Activated T-cell treated with anti-CD3 and anti-CD28 coated beads for 4 hours (primary cell): ENCODE results near the gene KCTD1.
"Not testable (repeated sequence)": the region's sequence is repeated elsewhere in the genome, so short reads cannot be mapped to it uniquely, and the experiment has no call there.

Experiments used
- DNase-seq: peaks from one replicate; pipeline ENCODE4 v3.0.0-alpha.2; 2020

The KCTD1 gene

GRCh38 chr18:26455639-26456038, 92.7 kb downstream of the KCTD1 start:
- DNase-seq, result no peak

- DNase-seq, result no peak
These were observed 93.7 kb downstream of the KCTD1 start for GRCh38 chr18:26454616-26455015.

- no peak for DNase-seq
These were observed 94.2 kb downstream of the KCTD1 start for GRCh38 chr18:26454192-26454591.

GRCh38 chr18:26453386-26453901, 94.9 kb downstream of the KCTD1 start:
- DNase-seq, result no peak

GRCh38 chr18:26450989-26451682, 97.2 kb downstream of the KCTD1 start:
- DNase-seq, result no peak

- DNase-seq, result no peak
These were observed 99.6 kb downstream of the KCTD1 start for GRCh38 chr18:26448714-26449159.

GRCh38 chr18:26443853-26444252, 104.5 kb downstream of the KCTD1 start:
- DNase-seq, result no peak

GRCh38 chr18:26442126-26442525, 106.2 kb downstream of the KCTD1 start:
- no peak for DNase-seq

- DNase-seq, result no peak
These were observed 107.7 kb downstream of the KCTD1 start for GRCh38 chr18:26440644-26441043.

GRCh38 chr18:26439537-26439936, 108.8 kb downstream of the KCTD1 start:
- no peak for DNase-seq

- DNase-seq, result no peak
These were observed 109.4 kb downstream of the KCTD1 start for GRCh38 chr18:26438980-26439379.

GRCh38 chr18:26437634-26438033, 110.7 kb downstream of the KCTD1 start:
- not testable (repeated sequence) for DNase-seq

GRCh38 chr18:26436176-26437051, 111.9 kb downstream of the KCTD1 start:
- no peak for DNase-seq

GRCh38 chr18:26435415-26436095, 112.8 kb downstream of the KCTD1 start:
- DNase-seq, result no peak

GRCh38 chr18:26434887-26435286, 113.5 kb downstream of the KCTD1 start:
- no peak for DNase-seq

GRCh38 chr18:26432651-26433424, 115.5 kb downstream of the KCTD1 start:
- no peak for DNase-seq

- no peak for DNase-seq
These were observed 118.7 kb downstream of the KCTD1 start for GRCh38 chr18:26429535-26430226.

GRCh38 chr18:26425148-26425531, 123.2 kb downstream of the KCTD1 start:
- DNase-seq, result no peak

GRCh38 chr18:26424428-26425147, 123.8 kb downstream of the KCTD1 start:
- no peak for DNase-seq

- DNase-seq, result no peak
These were observed 125.7 kb downstream of the KCTD1 start for GRCh38 chr18:26422472-26423162.

GRCh38 chr18:26421931-26422330, 126.4 kb downstream of the KCTD1 start:
- DNase-seq, result no peak
